Right ventricle myocardium inferior (tissue), 1 donor: Measurements from ENCODE around the gene RAPGEF1. TPM values are rescaled to one million over a fixed set of nuclear protein-coding genes. Genes with fewer than 3 reads are reported as not detected.

Experiments
- ATAC-seq: fragments of 200-7000 bp; cut with Tn5 transposase; one replicate; pipeline ENCODE4 v1.9.1; 2020; ENCODE audit warnings: mild to moderate bottlenecking, moderate library complexity
- DNase-seq: peaks from one replicate; pipeline ENCODE4 v3.0.0; 2021; ENCODE audit errors: missing footprints
- intact Hi-C: fragments of 100-400 bp; cut with DNase I; formaldehyde crosslinking; loops from one replicate; pipeline ENCODE4 v1.11.0; 2022
- total RNA-seq: library from RNA; stranded (reverse); fragmentation: NEBNext Ultra II Directional; extraction: Animal tissue kit (Norgen Biotek cat#: 25700); gene quantifications from one replicate; pipeline ENCODE4 v1.2.1, GENCODE V29; 2021
- donor health status: DM: no; HTN: yes; CAD: no; lungs with severe emphysema.

RAPGEF1 gene
- total RNA-seq, 1 donor from 2014 or later = 125 TPM

GRCh38 chr9:131593091-131593820, 146.6 kb downstream of the RAPGEF1 start:
- intact Hi-C loops = no loop called here
- ATAC-seq (no peak), DNase-seq (peak; percentile 27)

- intact Hi-C loops = loop anchor here (1.0 kb wide), 1 partner anchor 148 kb away; the partner anchor contains the start of gene RAPGEF1
- no peak for DNase-seq
- no peak for ATAC-seq
These were observed 148.0 kb downstream of the RAPGEF1 start for GRCh38 chr9:131591845-131592208.

GRCh38 chr9:131590907-131591844, 148.7 kb downstream of the RAPGEF1 start:
- intact Hi-C loops = loop anchor here (1.0 kb wide), 1 partner anchor 149 kb away; the partner anchor contains the start of gene RAPGEF1
- ATAC-seq (peak; percentile 91), DNase-seq (peak; percentile 91)

GRCh38 chr9:131590449-131590848, 149.4 kb downstream of the RAPGEF1 start:
- DNase-seq = peak; percentile 22
- ATAC-seq = no peak
- intact Hi-C loops = no loop called here

GRCh38 chr9:131589993-131590392, 149.9 kb downstream of the RAPGEF1 start:
- ATAC-seq (no peak), DNase-seq (peak; percentile 48)
- intact Hi-C loops = no loop called here

- ATAC-seq (no peak), DNase-seq (peak; percentile 49)
- intact Hi-C loops = no loop called here
These were observed 150.7 kb downstream of the RAPGEF1 start for GRCh38 chr9:131589124-131589711.

- DNase-seq = peak; percentile 33
- ATAC-seq = no peak
- intact Hi-C loops = no loop called here
These were observed 151.5 kb downstream of the RAPGEF1 start for GRCh38 chr9:131588396-131588795.

GRCh38 chr9:131587906-131588305, 152.0 kb downstream of the RAPGEF1 start:
- intact Hi-C loops = no loop called here
- DNase-seq (peak; percentile 16), ATAC-seq (no peak)

GRCh38 chr9:131587331-131587730, 152.5 kb downstream of the RAPGEF1 start:
- intact Hi-C loops = no loop called here
- ATAC-seq = no peak
- no peak for DNase-seq

GRCh38 chr9:131585375-131585774, 154.5 kb downstream of the RAPGEF1 start:
- DNase-seq = no peak
- ATAC-seq = peak; percentile 49
- intact Hi-C loops = no loop called here

GRCh38 chr9:131584858-131585257, 155.0 kb downstream of the RAPGEF1 start:
- no peak for ATAC-seq
- no peak for DNase-seq
- intact Hi-C loops = no loop called here

- ATAC-seq = no peak
- DNase-seq = no peak
- intact Hi-C loops = no loop called here
These were observed 155.9 kb downstream of the RAPGEF1 start for GRCh38 chr9:131583836-131584555.

GRCh38 chr9:131583337-131583645, 156.6 kb downstream of the RAPGEF1 start:
- intact Hi-C loops = no loop called here
- ATAC-seq = no peak
- DNase-seq = no peak

GRCh38 chr9:131582466-131583336, 157.2 kb downstream of the RAPGEF1 start:
- DNase-seq (no peak), ATAC-seq (no peak)
- intact Hi-C loops = no loop called here

GRCh38 chr9:131582056-131582455, 157.8 kb downstream of the RAPGEF1 start:
- ATAC-seq (no peak), DNase-seq (no peak)
- intact Hi-C loops = no loop called here

GRCh38 chr9:131580358-131580757, 159.5 kb downstream of the RAPGEF1 start:
- DNase-seq (no peak), ATAC-seq (no peak)
- intact Hi-C loops = no loop called here

GRCh38 chr9:131579789-131580211, 160.1 kb downstream of the RAPGEF1 start:
- DNase-seq = no peak
- peak; percentile 78 for ATAC-seq
- intact Hi-C loops = no loop called here
